NCI-H460 (cell line): Measurements from ENCODE around the gene PIGL. TPM values are rescaled to one million over a fixed set of nuclear protein-coding genes. Genes with fewer than 3 reads are reported as not detected.
"Not testable (repeated sequence)": the region's sequence is repeated elsewhere in the genome, so short reads cannot be mapped to it uniquely, and the experiment has no call there.

Experiments used
- DNase-seq: peaks from one replicate; pipeline ENCODE4 v3.0.0-alpha.2; 2016; ENCODE audit warnings: low read depth; ENCODE audit errors: extremely low read depth
- total RNA-seq: library from RNA; depleted of rRNA; stranded (reverse); fragments of >200 nt; shearing (Covaris generic); gene quantifications from 2 replicates; pipeline ENCODE4 v1.2.3, GENCODE V29; 2014

PIGL gene
- total RNA-seq, 1 experiment from 2014 or later: 13.8 TPM

- DNase-seq: no peak
Observed at GRCh38 chr17:16301963-16302855, 85.2 kb downstream of the PIGL start.

GRCh38 chr17:16302856-16303255 lies 85.8 kb downstream of the PIGL start:
- no peak for DNase-seq

GRCh38 chr17:16304830-16305229 lies 87.8 kb downstream of the PIGL start:
- DNase-seq: peak; percentile 42

DNA sequence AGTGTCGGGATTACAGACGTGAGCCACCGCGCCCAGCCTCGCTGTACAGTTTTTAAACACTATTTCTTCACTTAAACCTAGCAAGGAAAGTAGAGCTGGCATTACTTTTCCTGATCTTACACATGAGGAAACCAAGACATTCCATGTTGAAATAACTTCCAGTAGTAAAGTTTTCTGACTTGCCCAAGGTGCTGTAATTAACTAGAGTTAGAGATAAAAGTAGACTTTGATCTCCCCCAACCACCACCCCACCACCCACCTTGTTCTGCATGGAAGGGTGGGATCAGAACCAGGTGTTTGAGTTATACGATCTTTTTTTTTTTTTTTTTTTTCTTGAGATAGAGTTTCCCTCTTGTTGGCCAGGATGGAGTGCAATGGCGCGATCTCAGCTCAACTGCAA lies 89.2 kb downstream of the PIGL start:
- no peak for DNase-seq

DNA sequence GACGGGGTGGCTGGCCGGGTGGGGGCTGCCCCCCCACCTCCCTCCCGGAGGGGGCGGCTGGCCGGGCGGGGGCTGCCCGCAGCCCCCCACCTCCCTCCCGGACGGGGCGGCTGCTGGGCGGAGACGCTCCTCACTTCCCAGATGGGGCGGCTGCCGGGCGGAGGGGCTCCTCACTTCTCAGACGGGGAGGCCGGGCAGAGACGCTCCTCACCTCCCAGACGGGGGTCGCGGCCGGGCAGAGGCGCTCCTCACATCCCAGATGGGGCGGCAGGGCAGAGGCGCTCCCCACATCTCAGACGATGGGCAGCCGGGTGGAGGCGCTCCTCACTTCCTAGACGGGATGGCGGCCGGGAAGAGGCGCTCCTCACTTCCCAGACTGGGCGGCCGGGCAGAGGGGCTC lies 95.1 kb downstream of the PIGL start:
- not testable (repeated sequence) for DNase-seq

DNA sequence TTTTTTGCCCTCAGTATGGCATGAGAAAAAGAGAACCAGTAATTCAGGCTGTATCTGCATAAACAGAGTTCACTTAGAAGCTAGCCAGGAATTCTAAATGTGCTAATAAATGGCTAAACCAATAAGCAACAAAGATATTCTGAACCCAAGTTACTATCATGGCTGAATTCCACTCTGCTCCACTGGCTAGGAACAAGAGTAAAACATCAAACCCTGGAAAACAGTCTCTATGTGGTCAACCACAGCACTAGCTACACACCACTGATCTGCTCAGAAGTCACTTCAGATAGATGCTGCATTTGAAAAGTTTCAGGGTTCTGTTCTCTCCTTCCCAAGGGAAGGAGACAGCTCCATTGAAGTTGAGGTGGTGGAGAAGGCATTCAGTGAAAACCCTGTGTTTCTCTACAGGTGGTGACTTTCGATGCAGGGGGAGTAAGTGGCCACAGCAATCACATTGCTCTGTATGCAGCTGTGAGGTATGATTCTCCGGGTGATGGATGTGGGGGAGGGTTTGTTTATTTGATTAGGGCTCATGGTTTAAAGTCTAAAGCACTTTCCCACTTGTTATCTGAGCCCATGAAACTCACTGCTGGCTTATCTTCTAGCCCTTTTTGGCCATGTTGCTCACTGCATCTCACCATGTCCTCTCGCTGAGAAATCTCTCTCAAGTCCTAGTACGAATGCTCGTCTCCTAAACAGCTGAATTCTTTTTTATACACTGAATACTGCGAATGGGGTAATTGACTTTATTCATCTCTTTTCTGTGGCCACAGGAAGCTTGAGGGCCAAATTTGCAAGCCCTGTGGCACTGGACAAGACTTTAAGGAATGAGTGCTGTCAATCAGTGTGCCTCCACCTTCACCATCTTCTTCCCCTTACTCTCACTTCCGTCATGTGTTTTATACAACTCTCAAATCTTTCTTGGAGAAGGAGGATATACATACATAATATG lies 96.4 kb downstream of the PIGL start:
- no peak for DNase-seq

DNA sequence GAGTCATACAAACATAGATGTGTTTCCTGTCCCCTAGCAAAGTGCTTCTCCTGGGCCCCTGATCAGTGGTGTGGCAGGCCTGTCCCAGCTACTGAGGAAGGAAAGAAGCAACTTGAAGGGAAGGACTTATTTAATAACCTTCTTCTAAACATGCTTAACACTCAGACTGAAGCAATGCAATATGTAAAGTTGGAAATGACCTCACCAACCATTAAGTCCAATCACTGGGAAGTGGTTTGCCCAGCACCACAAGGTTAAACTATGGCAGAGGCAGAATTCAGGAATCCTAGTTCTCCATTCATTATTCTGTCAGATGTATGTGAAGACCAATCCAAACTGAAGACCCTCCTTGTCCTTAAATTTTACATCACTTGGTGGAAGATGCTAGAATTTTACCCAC lies 97.2 kb downstream of the PIGL start:
- DNase-seq: no peak

- DNase-seq: no peak
Observed at GRCh38 chr17:16314859-16315258, 97.8 kb downstream of the PIGL start.

- DNase-seq: no peak
Observed at GRCh38 chr17:16319969-16320368, 103.0 kb downstream of the PIGL start.

GRCh38 chr17:16322636-16323035 lies 105.6 kb downstream of the PIGL start:
- no peak for DNase-seq

GRCh38 chr17:16325964-16326363 lies 109.0 kb downstream of the PIGL start:
- no peak for DNase-seq

- no peak for DNase-seq
Observed at GRCh38 chr17:16327018-16327417, 110.0 kb downstream of the PIGL start.

GRCh38 chr17:16328997-16329396 lies 112.0 kb downstream of the PIGL start:
- no peak for DNase-seq

DNA sequence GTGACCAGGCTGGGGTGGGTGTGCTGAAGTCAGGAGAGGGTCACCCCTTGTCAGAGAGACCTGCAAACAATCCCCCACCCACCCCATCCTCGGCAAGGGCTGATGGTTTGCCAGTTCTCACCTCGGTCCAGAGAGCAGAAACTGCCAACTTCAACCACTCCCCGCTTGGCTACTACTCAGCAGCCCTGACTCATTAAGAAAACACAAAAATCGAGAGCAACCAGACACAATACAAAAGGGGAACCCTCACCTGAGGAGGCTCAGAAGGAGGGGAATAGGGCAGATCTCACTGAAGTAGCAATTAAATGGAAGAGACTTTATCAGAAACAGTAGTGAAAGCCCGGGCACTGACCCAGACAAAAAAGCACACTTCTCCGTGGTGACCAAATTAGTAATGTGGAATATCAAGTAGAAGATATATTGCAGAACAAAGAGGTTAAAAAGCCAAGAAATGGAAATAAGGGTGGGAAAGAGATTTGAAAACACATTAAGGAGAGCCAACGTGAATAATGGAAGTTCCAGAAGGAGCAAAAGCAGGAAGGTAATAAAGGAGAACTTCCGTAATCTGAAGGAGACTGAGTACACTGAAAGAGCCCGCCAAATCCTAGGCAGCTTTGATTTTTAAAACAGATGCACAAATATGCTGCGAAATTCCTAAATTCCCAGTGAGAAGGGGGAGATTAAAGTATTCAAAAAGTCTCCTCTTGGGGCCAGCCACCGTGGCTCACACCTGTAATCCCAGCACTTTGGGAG lies 112.7 kb downstream of the PIGL start:
- DNase-seq: peak; percentile 40

GRCh38 chr17:16338391-16338790 lies 121.4 kb downstream of the PIGL start:
- no peak for DNase-seq

DNA sequence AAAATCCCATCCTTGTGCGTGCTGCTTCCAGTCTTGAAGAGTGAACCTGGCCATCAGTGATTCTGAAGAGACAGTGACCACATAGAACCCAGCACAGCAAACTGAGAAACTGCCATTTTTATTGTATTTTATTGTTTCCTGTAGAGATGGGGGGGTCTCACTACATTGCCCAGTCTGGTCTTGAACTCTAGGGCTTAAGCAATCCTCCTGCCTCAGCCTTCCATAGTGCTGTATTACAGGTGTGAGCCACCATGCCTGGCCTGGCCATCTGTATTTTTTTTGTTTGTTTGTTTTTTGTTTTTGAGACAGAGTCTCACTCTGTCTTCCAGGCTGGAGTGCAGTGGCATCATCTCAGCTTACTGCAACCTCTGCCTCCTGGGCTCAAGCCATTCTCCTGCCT lies 122.4 kb downstream of the PIGL start:
- DNase-seq: no peak

DNA sequence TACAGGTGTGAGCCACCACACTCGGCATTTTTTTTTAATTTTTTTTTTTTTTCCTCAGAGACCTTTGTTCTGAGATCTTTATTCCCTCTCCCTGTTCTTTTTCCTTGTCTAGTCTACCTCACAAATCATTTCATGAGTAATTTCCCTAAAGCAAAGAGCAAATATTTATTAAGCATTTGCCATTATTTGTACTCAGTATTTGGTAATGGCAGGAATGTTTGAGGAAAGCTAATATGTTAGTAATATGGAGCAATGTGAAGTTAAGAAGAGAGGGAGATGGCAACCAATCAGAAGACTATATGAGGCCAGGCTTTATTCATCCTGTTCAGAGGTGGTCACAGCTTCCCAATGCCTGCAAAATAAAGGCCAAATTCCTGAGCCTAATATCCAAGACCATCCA lies 122.9 kb downstream of the PIGL start:
- DNase-seq: no peak

- DNase-seq: no peak
Observed at GRCh38 chr17:16342979-16343378, 126.0 kb downstream of the PIGL start.

- DNase-seq: no peak
Observed at GRCh38 chr17:16343569-16343968, 126.6 kb downstream of the PIGL start.

- no peak for DNase-seq
Observed at GRCh38 chr17:16345565-16345964, 128.6 kb downstream of the PIGL start.
